ENCODE results near the gene SH3PXD2B.

SH3PXD2B gene

DNA sequence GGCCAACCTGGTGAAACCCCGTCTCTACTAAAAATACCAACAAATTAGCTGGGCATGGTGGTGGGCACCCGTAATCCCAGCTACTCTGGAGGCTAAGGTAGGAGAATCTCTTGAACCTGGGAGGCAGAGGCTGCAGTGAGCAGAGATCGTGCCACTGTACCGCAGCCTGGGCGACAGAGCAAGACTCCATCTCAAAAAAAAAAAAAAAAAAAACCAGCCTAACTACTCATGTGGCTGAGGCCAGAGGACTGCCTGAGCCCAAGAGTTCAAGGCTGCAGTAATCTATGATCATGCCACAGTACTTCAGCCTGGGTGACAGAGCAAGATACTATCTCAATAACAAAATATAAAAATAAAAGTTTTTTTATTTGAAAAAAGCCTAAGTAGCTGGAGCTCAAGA, 174.0 kb downstream of the SH3PXD2B start:
- ATAC-seq = no peak
- no peak for DNase-seq (ENCODE audit: low spot score in 2 of 2)
- Mint-ChIP-seq H3K36me3 (no peaks in the 10 kb centered on the region), H3K4me1 (peaks cover 25% of the 10 kb centered on the region), H3K9me3 (no peaks in the 10 kb centered on the region), H3K27ac (no peak overlapping the region), H3K4me3 (no peak overlapping the region)

DNA sequence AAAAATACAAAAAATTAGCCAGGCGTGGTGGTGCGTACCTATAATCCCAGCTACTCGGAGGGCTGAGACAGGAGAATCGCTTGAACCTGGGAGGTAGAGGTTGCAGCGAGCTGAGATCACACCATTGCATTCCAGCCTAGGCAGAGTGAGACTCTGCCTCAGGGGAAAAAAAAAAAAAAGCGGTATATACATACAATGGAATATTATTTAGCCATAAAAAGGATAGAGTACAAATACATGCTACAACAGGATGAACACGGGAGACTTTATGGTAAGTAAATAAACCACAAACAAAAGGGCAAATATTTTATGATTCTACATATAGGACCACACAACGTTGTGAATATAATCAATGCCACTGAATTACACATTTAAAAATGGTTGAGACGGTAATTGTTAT, 176.0 kb downstream of the SH3PXD2B start:
- Mint-ChIP-seq H3K4me1 (peaks cover 38% of the 10 kb centered on the region), H3K36me3 (no peaks in the 10 kb centered on the region), H3K4me3 (no peak overlapping the region), H3K27ac (no peak overlapping the region), H3K9me3 (no peaks in the 10 kb centered on the region)
- ATAC-seq (no peak), DNase-seq (ENCODE audit: low spot score in 2 of 2) (no peak)

DNA sequence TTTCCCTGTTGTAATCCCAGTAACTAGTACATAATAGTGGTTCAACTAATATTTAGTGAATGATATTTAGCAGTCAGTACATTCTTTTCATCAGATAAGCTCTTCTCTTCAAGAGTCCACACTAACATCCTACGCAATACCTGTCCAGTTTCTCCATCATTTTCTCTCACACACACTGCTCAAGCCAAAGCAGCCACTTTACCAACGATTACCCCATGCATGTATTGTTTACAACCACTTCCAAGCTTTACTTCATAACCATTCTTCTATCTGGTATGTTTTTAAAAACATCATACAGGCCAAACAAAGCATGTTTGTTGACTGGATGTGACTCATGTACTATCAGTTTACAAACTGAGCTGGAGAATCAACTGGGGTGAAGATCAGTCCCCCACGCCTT, 178.1 kb downstream of the SH3PXD2B start:
- Mint-ChIP-seq H3K36me3 (peaks cover under 1% of the 10 kb centered on the region), H3K27ac (no peak overlapping the region), H3K9me3 (no peaks in the 10 kb centered on the region), H3K4me1 (peaks cover 33% of the 10 kb centered on the region), H3K4me3 (no peak overlapping the region)
- ATAC-seq (no peak), DNase-seq (ENCODE audit: low spot score in 2 of 2) (no peak)
